Adrenal gland (tissue), 12 donors: ENCODE data around the gene LTA4H. TPM values are rescaled to one million over a fixed set of nuclear protein-coding genes. Genes with fewer than 3 reads are reported as not detected.

ENCODE experiments used
- DNase-seq, 7 donors: peaks; one replicate each; pipeline ENCODE4 v3.0.0-alpha.2; 2019 to 2020
- H3K27ac ChIP-seq, 5 donors: fragments of 200-600 bp; sonication (generic) in 4 of 5; 1 replicate in 3 of 5; 2 replicates in 2 of 5; pipeline versions ENCODE4 v1.5.1 to v1.8.0; 2016 to 2020; ENCODE audit warnings: mild to moderate bottlenecking in 1 of 5
- H3K27me3 ChIP-seq: fragments of 200-600 bp; 2 replicates; pipeline ENCODE4 v1.8.0; 2021
- H3K36me3 ChIP-seq, 2 donors: fragments of 200-600 bp; replicated peaks in 1 of 2; 1 replicate in 1 of 2; 2 replicates in 1 of 2; pipeline versions ENCODE4 v1.5.1 to v1.8.0; 2018 to 2022
- H3K4me1 ChIP-seq, 2 donors: fragments of 200-600 bp; replicated peaks in 1 of 2; 1 replicate in 1 of 2; 2 replicates in 1 of 2; pipeline versions ENCODE4 v1.5.1 to v1.8.0; 2018 to 2021
- H3K4me3 ChIP-seq, 4 donors: fragments of 200-600 bp; sonication (generic) in 3 of 4; one replicate each; pipeline ENCODE4 v1.5.1; 2016 to 2018
- H3K9me3 ChIP-seq, 3 donors: fragments of 200-600 bp; sonication (generic) in 1 of 3; replicated peaks in 1 of 3; 1 replicate in 2 of 3; 2 replicates in 1 of 3; pipeline versions ENCODE4 v1.5.1 to v1.8.0; 2016 to 2021
- CTCF ChIP-seq, 6 experiments: fragments of 450-650 bp in 4 of 6; fragments of 200-600 bp in 2 of 6; sonication (generic) in 1 of 6; IDR thresholded peaks; 1 replicate in 5 of 6; 2 replicates in 1 of 6; pipeline versions ENCODE4 v1.5.1 to v1.8.0; 2016 to 2021; ENCODE audit warnings: antibody characterized with exemption in 6 of 6, mild to moderate bottlenecking in 2 of 6, moderate library complexity in 1 of 6
- POLR2A ChIP-seq, 2 donors: fragments of 450-650 bp; IDR thresholded peaks; one replicate each; pipeline ENCODE4 v1.6.1; 2017; ENCODE audit warnings: antibody characterized with exemption in 2 of 2, mild to moderate bottlenecking in 2 of 2, moderate library complexity in 1 of 2
- WGBS, 4 donors: extraction: QIAGEN DNeasy Blood & Tissue Kit in 2 of 4; methylation state at CpG; one replicate each; pipeline versions ENCODE4 v1.1.5 to v1.1.7; 2013 to 2017; 5-methylcytosine and 5-hydroxymethylcytosine counted together
- intact Hi-C, 2 donors: fragments of 100-400 bp; cut with DNase I; formaldehyde crosslinking; loops; one replicate each; pipeline versions ENCODE4 v1.14.1 to v1.15.0; 2022 to 2023
- polyA plus RNA-seq, 3 donors: library from polyadenylated mRNA; stranded (reverse); fragments of 200-250 nt in 2 of 3; fragments of 350-450 nt in 1 of 3; fragmentation: Illumina TruSeq in 1 of 3; extraction: RNeasy Lipid Tissue Mini Kit (QIAGEN cat#74804) in 1 of 3; gene quantifications; one replicate each; pipeline ENCODE4 v1.2.3, GENCODE V29; 2013 to 2014
- total RNA-seq, 9 donors: library from RNA; depleted of rRNA in 4 of 9; stranded (reverse); fragments of >200 nt in 4 of 9; fragments of 120-200 nt in 1 of 9; fragmentation: NEBNext Ultra II Directional in 1 of 9; extraction: Animal tissue kit (Norgen Biotek cat#: 25700) in 1 of 9; gene quantifications; one replicate each; pipeline versions ENCODE4 v1.1.0 to v1.2.4, GENCODE V29; 2013 to 2023
- donor health status: healthy with polysubstance abuse.
- donor health status: Bipolar disorder and iron deficiency.
- donor health status: DM: yes; HTN: yes; CAD: no.
- donor health status: DM: no; HTN: no; CAD: no.
- donor health status: DM: no; HTN: no; CAD: no.
- donor health status: DM: yes; HTN: yes; CAD: no.

LTA4H gene
- total and polyA plus RNA-seq, 12 donors: 61.8 to 164 (median 97.8) TPM

- no peak for DNase-seq
- Histone ChIP-seq H3K36me3 (no peaks in the 10 kb centered on the region), H3K4me3 (no peak overlapping the region), H3K27me3 (no peaks in the 10 kb centered on the region), H3K27ac (no peak overlapping the region), H3K4me1 (peaks cover 6 to 11% of the 10 kb centered on the region in 2 donors), H3K9me3 (no peaks in the 10 kb centered on the region)
- WGBS, 4 donors: 82 to 89% (median 88%) methylated on average over 1 of the region's 1 CpG
- TF ChIP-seq POLR2A (IDR thresholded peaks at IDR 0.05): no peak
- TF ChIP-seq CTCF (IDR thresholded peaks at IDR 0.05): no peak
- intact Hi-C loops: no loop called here
These were observed 5.8 kb upstream of the LTA4H start for GRCh38 chr12:96041181-96041580.

- DNase-seq: no peak
- H3K27ac ChIP-seq: peak overlapping the region in 2 of 5 donors; percentile 1 to 55
- no peaks in the 10 kb centered on the region for H3K36me3 ChIP-seq
- TF ChIP-seq CTCF (IDR thresholded peaks at IDR 0.05): no peak
- TF ChIP-seq POLR2A (IDR thresholded peaks at IDR 0.05): no peak
- 42 to 52% (median 47%) methylated on average over 3 of the region's 3 CpGs for WGBS, 4 donors
- intact Hi-C loops: no loop called here
- no peak overlapping the region for H3K4me3 ChIP-seq
- peaks cover 6 to 11% of the 10 kb centered on the region in 2 donors for H3K4me1 ChIP-seq
- no peaks in the 10 kb centered on the region for H3K9me3 ChIP-seq
- no peaks in the 10 kb centered on the region for H3K27me3 ChIP-seq
These were observed 5.1 kb upstream of the LTA4H start for GRCh38 chr12:96040305-96041133.

- Histone ChIP-seq H3K9me3 (no peaks in the 10 kb centered on the region), H3K4me1 (peaks cover 5 to 7% of the 10 kb centered on the region in 2 donors), H3K36me3 (no peaks in the 10 kb centered on the region), H3K27me3 (no peaks in the 10 kb centered on the region), H3K4me3 (no peak overlapping the region), H3K27ac (no peak overlapping the region)
- 84 to 93% (median 91%) methylated on average over 3 of the region's 3 CpGs for WGBS, 4 donors
- intact Hi-C loops: no loop called here
- DNase-seq: no peak
- no peak for TF ChIP-seq CTCF (IDR thresholded peaks at IDR 0.05)
- no peak for TF ChIP-seq POLR2A (IDR thresholded peaks at IDR 0.05)
These were observed 4.1 kb upstream of the LTA4H start for GRCh38 chr12:96039516-96039915.

- no peak for TF ChIP-seq POLR2A (IDR thresholded peaks at IDR 0.05)
- no peak for TF ChIP-seq CTCF (IDR thresholded peaks at IDR 0.05)
- no peak for DNase-seq
- peaks cover 21 to 25% of the 10 kb centered on the region in 2 donors for H3K4me1 ChIP-seq
- no peaks in the 10 kb centered on the region for H3K36me3 ChIP-seq
- H3K9me3 ChIP-seq: no peaks in the 10 kb centered on the region
- intact Hi-C loops: no loop called here
- WGBS, 4 donors: 86 to 92% (median 90%) methylated on average over 8 of the region's 8 CpGs
- no peak overlapping the region for H3K27ac ChIP-seq
- H3K4me3 ChIP-seq: no peak overlapping the region
- no peaks in the 10 kb centered on the region for H3K27me3 ChIP-seq
These were observed 1.5 kb upstream of the LTA4H start for GRCh38 chr12:96036765-96037455.
